ENCODE data around the gene SRC. TPM values are rescaled to one million over a fixed set of nuclear protein-coding genes. Genes with fewer than 3 reads are reported as not detected.

The SRC gene
- total and polyA plus RNA-seq, 2 of the 8 experiments (the other 6 are each of a cell fraction or from before 2014, with no cell fraction given): 27.6 to 28.8 TPM

DNA sequence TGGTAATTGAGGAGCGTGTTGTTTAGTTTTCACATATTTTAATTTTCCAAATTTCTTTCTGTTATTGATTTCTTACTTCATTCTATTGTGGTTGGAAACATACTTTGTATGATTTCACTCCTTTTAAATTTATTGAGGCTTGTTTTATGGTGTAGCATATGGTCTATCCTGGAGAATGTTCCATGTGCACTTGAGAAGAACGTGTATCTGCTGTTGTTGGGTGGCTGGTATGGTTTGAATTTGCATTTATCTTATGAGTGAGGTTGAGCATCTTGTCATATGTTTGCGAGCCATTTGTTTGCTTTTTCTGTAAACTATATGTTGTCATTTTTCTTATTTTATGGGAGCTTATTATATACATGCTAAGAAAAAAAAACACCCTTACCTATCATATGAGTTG is 26.5 kb downstream of the SRC start (continued):
- TF ChIP-seq USF2 (IDR thresholded peaks at IDR 0.05; ENCODE audit: low read length) (no peak), POLR2AphosphoS5 (IDR thresholded peaks at IDR 0.05; ENCODE audit: low read depth, low read length) (no peak), HDAC6 (IDR thresholded peaks at IDR 0.05; ENCODE audit: low read depth, low read length) (no peak)

All from H1 (cell line).